ENCODE measurements around the gene GRIN2A.

Gene GRIN2A

GRCh38 chr16:9846362-9847099, 335.7 kb downstream of the GRIN2A start:
- no peak for DNase-seq

DNA sequence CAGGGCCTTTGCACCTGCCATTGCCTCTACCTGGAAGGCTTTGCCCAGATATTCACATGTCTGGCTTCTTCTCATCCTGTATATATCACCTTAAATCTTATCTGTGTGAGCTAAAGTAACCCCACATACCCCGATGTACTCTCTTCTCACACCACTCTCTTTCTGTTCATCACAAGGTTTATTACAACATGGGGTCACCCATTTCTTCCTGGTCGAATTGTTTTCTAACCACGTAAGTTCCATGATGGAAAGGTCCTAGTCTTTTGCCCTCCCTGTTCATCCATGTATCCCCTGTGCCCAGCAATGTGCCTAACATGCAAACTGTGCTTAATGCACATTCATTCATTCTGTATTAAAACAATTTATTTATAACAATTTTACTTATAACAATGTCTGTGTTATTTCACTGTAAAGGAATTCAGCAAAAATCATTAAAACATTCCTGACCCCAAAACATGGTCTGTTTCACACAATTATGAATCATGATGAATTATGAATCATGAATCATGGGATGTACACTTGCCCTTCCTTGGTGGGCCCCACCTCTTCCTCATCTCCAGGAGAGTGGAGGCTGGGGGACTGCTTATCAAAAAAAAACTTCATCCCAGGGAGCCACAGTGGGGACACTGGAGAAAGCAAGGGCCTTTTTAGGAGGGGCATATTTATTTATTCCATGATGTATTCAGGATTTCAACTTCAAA, 336.4 kb downstream of the GRIN2A start:
- no peak for DNase-seq

- no peak for DNase-seq
Measured at GRCh38 chr16:9844361-9844760, 337.9 kb downstream of the GRIN2A start.

- no peak for DNase-seq
Measured at GRCh38 chr16:9843424-9844018, 338.7 kb downstream of the GRIN2A start.

DNA sequence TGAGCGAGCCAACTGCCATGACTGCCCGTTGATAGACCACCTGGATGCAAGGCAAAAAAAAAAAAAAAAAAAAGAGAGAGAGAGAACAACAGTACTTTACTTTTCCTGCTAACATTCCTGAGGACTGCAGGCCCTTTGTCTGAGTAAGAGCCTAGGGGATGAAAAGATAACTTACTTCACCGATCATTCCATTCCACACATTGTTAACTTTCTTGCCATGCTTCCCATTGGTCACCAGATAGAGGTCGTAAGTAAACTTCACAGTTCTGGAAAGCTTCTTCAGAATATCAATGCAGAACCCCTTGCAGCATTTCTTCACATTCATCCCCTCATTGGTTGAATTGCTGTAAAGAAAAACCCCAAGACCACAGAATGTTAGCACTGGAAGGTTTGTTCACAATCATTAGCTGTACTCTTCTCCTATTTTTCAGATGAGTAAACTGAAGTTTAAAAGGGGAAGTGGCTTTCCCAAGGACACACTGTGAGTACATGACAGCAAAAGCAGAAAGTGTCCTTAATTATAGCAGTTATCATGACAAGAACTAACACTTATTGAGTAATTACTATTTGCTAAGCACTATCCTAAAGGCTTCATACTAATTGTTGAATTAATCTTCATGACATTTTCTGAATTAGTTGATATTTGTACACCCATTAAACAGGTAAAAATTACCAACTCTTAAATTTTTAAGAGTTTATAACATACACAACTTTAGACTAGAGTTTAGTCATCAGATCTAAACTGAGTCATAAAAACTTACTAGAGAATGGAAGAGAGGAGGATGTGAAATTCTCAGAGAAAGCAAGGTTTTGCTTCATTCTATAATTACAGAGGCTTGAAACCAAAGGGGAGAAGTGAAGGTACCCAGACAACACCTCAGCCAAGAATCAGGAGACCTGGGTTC, 341.2 kb downstream of the GRIN2A start:
- DNase-seq: no peak

- DNase-seq: no peak
Measured at GRCh38 chr16:9837481-9837880, 344.7 kb downstream of the GRIN2A start.

GRCh38 chr16:9836118-9836736, 346.0 kb downstream of the GRIN2A start:
- DNase-seq: no peak

DNA sequence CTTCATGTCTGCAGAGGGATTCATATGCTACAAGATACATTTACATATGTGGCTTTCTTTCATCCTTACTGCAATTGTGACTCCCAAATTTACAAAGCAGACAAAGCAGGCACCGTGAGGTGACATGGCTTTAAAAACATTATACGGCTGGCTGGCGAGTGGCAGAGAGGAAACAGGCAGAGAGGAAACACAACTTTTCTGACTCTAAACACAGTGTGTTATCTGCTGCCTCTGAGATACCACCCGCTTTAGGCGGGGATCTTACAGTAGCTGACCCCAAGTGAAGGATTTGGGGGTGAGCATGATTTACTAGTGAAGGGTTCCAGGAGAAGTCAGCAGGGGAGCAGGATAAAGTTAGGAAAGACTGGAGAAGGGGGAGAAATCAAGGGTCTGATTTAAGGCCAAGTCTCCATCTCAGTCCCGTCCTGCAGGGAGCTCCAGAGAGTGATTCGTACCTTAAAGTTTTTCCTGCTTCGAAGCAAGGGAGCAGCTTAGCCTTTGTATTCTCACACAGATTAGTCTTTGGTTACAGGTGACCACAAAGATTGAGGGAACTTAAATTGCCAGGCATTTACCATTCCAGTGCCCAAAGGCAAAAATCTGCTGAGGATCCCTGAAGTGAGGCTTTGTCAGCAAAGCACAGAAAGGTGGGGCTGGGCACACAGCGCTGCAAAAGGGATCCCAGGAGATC, 355.0 kb downstream of the GRIN2A start:
- DNase-seq: no peak

DNA sequence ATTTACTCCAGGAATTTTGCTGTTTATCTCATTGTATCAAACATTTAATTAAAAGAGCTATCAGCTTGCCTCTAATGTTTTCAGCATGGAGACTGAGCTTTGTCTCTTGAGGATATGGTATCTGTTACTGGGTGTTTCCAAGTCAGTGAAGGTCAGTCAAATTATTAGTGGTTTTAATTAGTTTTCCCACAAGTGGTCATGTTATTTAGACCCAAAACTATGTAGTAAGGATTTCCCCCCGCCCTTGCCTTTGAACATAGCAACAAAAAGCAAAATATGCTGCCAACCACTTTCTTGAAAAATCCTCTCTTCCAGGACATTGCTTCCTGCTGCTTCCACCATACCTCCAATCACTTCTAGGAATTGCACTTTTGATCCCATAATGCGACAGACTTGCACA, 355.6 kb downstream of the GRIN2A start:
- no peak for DNase-seq

DNA sequence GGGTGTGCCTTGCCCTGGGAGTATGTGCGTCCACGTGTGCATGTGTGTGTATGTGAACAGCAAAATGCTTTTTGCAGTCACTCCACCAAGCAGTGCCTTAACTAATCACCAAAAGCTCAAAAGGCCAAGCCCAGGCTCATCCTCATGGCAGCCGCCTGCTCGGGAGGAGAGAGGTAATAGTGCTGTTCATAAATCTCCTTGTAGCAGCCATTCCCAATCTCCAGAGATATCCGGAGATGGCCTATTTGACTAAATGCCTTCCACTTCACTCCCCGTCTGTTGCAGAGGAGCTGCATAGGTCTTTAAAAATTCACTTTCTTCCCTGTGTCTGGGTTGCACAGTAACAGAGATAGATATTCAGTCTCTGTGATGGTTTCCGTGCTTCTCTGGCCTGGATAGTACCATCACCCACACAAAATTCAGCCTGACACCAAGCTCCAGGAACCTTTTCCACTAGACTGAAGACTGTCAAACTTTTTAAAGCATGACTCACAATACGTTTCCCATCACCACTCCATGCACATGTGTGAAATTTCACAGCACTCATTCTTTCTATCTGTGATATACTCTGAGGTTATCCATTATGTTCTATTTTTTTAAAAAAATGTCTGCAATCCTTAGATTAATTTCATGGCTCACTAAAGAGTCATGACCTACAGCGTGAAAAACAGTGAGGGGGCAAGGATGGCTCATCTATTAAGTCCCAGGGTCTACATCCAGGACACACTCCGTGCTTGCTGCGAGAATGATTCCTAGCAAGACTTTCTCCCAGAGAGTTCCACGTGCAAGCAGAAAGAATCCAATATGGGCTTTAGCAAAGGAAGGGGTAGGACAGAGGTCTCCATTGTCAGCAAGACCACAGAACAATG, 357.8 kb downstream of the GRIN2A start:
- no peak for DNase-seq

GRCh38 chr16:9823510-9823909, 358.7 kb downstream of the GRIN2A start:
- DNase-seq: no peak

DNA sequence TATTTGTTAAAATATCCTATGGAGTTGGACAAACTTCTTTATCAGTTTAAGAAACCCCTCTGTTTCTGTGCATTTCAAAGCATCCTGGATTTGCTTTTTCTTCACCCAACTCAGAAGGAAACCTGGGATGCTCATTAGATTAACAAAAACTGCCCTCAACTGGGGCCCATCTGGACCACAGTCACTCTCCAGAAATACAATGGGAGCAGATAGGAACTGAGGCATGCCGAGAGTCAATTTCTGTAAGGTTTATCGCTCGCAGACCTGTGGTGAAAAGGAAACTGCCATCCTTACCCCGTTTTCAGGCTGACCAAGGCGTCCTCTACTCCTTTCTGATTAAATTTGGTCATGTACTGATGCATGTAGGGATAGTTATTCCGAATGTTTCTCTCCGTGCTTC, 360.3 kb downstream of the GRIN2A start:
- no peak for DNase-seq

GRCh38 chr16:9821331-9821730, 360.9 kb downstream of the GRIN2A start:
- DNase-seq: no peak

GRCh38 chr16:9820476-9821246, 361.6 kb downstream of the GRIN2A start:
- DNase-seq: no peak

DNA sequence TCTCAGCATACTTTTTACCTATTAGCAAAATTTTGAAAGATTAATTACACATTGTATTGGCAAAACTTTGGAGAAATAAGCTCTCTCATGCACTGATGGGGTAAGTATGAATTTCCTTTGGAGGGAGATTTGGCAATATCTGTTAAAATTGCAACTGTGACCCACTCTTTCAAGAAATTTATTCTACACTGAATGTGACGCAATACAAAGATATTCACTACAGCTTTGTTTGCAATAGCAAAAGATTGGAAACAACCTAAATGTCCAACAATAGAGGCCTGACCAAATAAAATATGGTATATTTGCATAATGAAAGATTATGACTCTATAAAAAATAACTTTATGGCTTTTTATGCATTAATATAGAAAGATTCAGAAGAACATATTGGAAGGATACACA, 363.5 kb downstream of the GRIN2A start:
- DNase-seq: no peak

- DNase-seq: no peak
Measured at GRCh38 chr16:9817586-9817985, 364.6 kb downstream of the GRIN2A start.

GRCh38 chr16:9816644-9817043, 365.6 kb downstream of the GRIN2A start:
- no peak for DNase-seq

GRCh38 chr16:9813665-9814064, 368.6 kb downstream of the GRIN2A start:
- no peak for DNase-seq

- DNase-seq: no peak
Measured at GRCh38 chr16:9808210-9808609, 374.0 kb downstream of the GRIN2A start.

- no peak for DNase-seq
Measured at GRCh38 chr16:9807302-9807701, 374.9 kb downstream of the GRIN2A start.

Data from COR-L47 (cell line).